ENCODE results near the gene ALMS1.

DNA sequence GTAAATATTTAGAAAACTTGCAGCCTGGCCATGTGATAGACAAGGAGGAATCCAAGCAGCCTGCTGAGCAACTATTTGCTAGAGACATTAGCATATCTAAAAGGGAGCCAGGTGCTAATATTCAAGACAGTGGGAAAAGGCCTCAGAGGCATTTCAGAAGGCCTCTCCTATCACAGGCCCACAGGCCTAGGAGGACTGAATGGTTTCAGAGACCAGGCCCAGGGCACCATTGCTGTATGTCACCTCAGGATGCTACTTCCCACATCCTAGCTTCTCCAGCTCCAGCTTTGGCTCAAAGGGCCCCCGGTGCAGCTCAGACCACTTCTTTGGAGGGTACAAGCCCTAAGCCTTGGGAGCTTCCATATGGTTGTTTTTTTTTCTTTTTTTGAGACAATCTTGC, 252.8 kb downstream of the ALMS1 start:
- TF ChIP-seq CTCF (conservative IDR thresholded peaks at IDR 0.05; ENCODE audit: low read depth, low read length), result no peak
- TF ChIP-seq EZH2 (IDR thresholded peaks at IDR 0.05; ENCODE audit: low read length, unreplicated experiment), result no peak
- TF ChIP-seq EZH2phosphoT487 (IDR thresholded peaks at IDR 0.05; ENCODE audit: borderline replicate concordance, low read length), result no peak

Measured in PC-3 (cell line).